Medulla oblongata (tissue), 1 donor: Measurements from ENCODE around the gene ENO4.

ENCODE experiments used
- DNase-seq: peaks from one replicate; pipeline ENCODE4 v3.0.0-alpha.2; 2015; ENCODE audit errors: extremely low spot score

The ENO4 gene

DNA sequence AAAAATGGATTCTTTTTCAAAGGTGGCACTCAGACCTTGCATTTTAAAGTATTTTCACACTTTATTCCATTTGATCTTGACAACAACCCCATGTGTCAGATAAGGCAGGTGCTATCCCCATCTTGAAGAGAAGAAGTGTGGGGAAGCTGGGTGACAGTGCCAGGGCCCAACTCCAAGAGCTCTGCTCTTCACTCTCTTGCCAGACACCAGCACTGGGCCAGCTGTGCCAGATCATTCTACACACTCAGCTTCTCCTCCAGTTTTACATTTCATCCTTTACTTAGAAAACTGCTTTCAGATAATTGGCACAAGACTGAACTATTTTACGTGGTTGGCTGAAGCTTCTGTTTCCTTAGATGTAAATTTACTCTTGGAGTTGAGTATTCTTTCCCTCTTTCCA is 64.4 kb downstream of the ENO4 start:
- DNase-seq, result no peak

DNA sequence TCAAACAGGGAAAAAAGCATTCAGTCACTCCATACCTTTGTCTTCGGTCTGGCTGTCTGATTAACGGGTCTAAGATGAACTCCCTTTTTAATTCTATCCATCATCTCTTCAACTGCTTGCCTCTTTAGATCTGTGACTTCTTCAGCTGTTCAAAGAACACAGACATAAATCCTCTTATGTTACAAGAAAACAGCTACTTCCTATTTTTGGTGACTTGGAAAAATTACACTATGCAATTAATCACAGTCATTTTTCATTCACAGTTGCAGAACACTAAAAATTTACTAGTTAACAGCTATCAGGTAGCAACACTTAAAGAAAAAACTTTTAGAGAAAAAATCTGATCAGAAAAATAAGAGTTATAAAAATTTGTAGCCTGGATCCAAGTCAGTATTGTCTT is 66.0 kb downstream of the ENO4 start:
- DNase-seq, result no peak

DNA sequence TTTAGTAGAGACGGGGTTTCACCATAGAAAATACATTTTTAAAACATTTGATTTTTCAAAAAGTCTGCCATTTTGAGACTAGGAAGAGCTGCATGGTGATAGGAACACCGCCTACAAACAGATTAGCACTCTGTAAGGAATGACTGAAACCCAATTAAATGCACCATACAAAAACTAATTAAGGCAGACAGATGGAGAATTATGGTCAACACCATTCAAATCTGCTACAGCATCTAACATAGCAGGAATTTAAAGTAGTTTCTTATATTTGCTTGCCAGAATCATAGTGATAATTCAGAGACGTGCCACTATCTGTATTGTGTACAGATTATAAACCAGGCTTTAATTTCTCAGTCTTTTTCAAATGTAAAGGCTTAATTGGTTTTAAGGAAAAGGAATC is 68.2 kb downstream of the ENO4 start:
- no peak for DNase-seq

DNA sequence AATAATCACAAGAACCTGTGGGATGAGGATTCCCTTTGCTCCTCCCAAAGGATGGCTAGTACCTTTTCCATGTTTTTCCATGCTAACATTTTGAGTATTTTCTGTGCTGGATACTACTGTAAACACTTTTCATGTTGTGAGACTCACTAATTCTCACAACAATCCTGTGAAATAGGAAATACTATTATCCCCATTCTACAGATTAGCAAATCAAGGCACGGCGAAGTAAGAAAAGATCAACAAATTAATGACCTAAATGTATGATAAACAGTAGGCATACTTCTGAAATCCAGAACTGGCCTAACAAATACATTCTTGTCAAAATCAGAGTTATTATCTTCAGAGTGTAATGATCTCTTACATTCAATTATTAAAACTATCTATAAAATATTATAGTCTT is 69.3 kb downstream of the ENO4 start:
- no peak for DNase-seq

DNA sequence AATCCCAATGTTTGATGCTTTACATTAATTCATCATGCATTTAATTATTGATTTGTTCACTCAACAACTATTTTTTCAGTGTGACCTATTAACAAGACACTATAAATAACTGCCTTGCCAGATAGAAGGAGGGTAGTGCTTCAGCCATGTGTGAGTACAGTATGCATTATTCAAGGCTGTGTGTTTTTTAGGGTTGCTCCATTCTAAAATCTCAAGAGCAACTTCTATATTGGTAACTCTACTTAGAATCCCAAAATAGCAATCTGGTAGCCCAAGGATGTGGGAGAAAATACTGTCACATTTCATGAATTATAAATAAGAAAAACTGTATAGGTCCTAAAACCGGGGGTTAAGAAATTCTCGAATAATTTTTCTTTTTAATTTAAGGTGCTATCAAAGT is 69.9 kb downstream of the ENO4 start:
- DNase-seq, result no peak

DNA sequence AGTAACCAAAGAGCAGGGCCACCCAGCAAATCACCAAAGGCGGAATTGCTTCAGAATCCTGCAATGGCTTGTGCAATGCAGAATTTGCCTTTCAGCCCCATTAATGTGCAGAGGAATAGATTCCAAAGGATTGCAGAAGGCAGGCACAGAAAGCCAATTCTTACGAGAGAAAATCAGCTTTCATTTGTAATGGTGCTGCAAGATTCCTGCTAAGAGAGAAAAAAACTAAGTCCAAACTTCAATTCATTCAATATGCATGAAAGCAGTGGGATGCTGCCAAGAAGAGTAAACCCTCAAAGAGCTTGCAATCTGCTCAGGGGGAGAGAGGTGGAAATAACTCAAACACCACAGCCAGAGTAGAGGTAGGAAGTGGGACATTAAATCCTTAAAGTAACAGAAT is 70.4 kb downstream of the ENO4 start:
- no peak for DNase-seq

DNA sequence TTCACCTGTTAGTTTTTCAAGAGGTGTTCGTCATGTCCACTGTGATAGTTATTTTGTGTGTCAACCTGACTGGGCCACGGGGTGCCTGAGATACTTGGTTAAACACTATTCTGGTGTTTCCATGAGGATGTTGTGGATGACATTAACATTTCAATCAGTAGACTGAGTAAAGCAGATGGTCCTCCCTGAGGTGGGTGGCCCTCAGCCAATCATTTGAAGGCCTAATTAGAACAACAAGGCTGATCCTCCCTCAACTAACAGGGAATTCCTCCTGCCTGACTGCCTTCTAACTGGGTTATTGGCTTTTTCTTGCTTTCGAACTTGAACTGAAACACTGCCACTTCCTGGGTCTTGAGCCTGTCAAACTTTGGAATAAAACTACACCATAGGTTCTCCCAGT is 75.8 kb downstream of the ENO4 start:
- no peak for DNase-seq

DNA sequence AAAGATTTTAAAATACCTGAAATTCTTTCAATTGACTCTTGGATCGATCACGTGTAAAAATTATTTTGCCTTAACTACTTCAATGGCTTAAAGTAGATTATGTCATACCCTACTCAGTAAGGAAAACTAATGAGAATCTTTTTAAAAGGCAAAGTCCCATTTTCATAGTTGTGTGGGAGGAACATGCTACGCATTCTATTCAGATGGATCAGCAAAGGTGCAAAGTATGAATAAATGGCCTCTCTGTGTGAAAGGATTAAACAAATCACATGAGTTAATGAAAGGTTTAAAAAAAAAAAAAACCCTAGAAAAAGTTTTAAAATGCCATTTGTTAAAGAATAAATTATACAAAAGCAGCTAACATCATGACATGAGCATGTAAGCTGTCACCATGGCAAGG is 77.1 kb downstream of the ENO4 start:
- no peak for DNase-seq

DNA sequence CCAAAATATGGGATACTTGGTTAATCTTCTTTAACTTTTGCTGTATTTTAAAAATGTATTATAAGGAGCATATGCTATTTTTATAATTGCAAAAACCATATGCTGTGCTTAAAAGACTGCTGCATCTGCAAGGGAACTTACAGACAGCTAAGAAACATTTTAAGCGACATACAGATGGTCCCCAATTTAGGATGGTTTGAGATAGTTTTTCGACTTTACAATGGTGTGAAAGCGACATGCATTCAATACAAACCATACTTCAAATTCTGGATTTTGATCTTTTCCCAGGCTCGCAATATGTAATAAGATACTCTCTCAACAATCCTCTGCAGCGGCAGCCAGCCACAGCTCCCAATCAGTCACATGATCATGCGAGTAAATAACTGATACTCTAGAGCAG is 82.5 kb downstream of the ENO4 start:
- DNase-seq, result no peak
